ENCODE measurements around the gene SLC1A1.

The SLC1A1 gene

GRCh38 chr9:4630836-4631235, 140.6 kb downstream of the SLC1A1 start:
- Mint-ChIP-seq H3K27me3 (no peaks in the 10 kb centered on the region), H3K4me1 (ENCODE audit: low read depth in 2 of 2) (no peaks in the 10 kb centered on the region), H3K9me3 (no peaks in the 10 kb centered on the region), H3K36me3 (ENCODE audit: insufficient read depth) (no peaks in the 10 kb centered on the region), H3K4me3 (no peak overlapping the region), H3K27ac (peak overlapping the region in 1 of 2 donors; percentile 25)
- no peak for DNase-seq
- ATAC-seq (replicated peaks) = no peak
